Liver (tissue), 9 donors: ENCODE measurements around the gene STH. TPM values are rescaled to one million over a fixed set of nuclear protein-coding genes. Genes with fewer than 3 reads are reported as not detected.

Source experiments
- DNase-seq: peaks from one replicate; pipeline ENCODE4 v3.0.0-alpha.2; 2017; ENCODE audit warnings: low spot score
- H3K27ac ChIP-seq, 2 donors: one replicate each; pipeline ENCODE4 v1.7.0; 2013; ENCODE audit warnings: inconsistent platforms in 2 of 2, low read length in 2 of 2, control low read depth in 1 of 2, low read depth in 1 of 2, mild to moderate bottlenecking in 1 of 2
- H3K27me3 ChIP-seq, 4 donors: one replicate each; pipeline versions ENCODE4 v1.6.1 to v1.7.0; 2013; ENCODE audit warnings: low read length in 3 of 4, inconsistent platforms in 1 of 4, mild to moderate bottlenecking in 1 of 4, moderate library complexity in 1 of 4; ENCODE audit not compliant: control insufficient read depth in 4 of 4, insufficient read depth in 4 of 4
- H3K36me3 ChIP-seq, 4 donors: one replicate each; pipeline versions ENCODE4 v1.6.1 to v1.7.0; 2013; ENCODE audit warnings: low read length in 3 of 4, mild to moderate bottlenecking in 3 of 4, low read depth in 1 of 4, moderate library complexity in 1 of 4; ENCODE audit not compliant: control insufficient read depth in 4 of 4, insufficient read depth in 3 of 4
- H3K4me1 ChIP-seq, 4 donors: one replicate each; pipeline versions ENCODE4 v1.6.1 to v1.7.0; 2013; ENCODE audit warnings: low read length in 3 of 4, mild to moderate bottlenecking in 3 of 4, moderate library complexity in 1 of 4; ENCODE audit not compliant: control insufficient read depth in 4 of 4, insufficient read depth in 4 of 4
- H3K4me3 ChIP-seq, 3 donors: one replicate each; pipeline versions ENCODE4 v1.6.1 to v1.7.0; 2013; ENCODE audit warnings: low read length in 3 of 3, control low read depth in 1 of 3, low read depth in 1 of 3, mild to moderate bottlenecking in 1 of 3
- H3K9ac ChIP-seq, 2 donors: one replicate each; pipeline ENCODE4 v1.7.0; 2013; ENCODE audit warnings: low read length in 2 of 2, mild to moderate bottlenecking in 2 of 2, moderate library complexity in 2 of 2, control low read depth in 1 of 2, low read depth in 1 of 2
- H3K9me3 ChIP-seq, 4 donors: one replicate each; pipeline versions ENCODE4 v1.6.1 to v1.7.0; 2013; ENCODE audit warnings: low read length in 3 of 4; ENCODE audit not compliant: control insufficient read depth in 4 of 4
- EGR1 ChIP-seq, 2 donors: IDR thresholded peaks; 2 replicates each; pipeline ENCODE4 v1.6.1; 2016 to 2018; ENCODE audit warnings: antibody characterized with exemption in 2 of 2, low read depth in 2 of 2
- FOXA1 ChIP-seq: IDR thresholded peaks from 2 replicates; pipeline ENCODE4 v1.6.1; 2016; ENCODE audit warnings: antibody characterized with exemption
- FOXA2 ChIP-seq: IDR thresholded peaks from 2 replicates; pipeline ENCODE4 v1.6.1; 2016; ENCODE audit warnings: antibody characterized with exemption
- GABPA ChIP-seq, 2 donors: IDR thresholded peaks in 1 of 2; conservative IDR thresholded peaks in 1 of 2; 2 replicates each; pipeline ENCODE4 v1.6.1; 2016; ENCODE audit warnings: antibody characterized with exemption in 2 of 2, mild to moderate bottlenecking in 1 of 2, moderate library complexity in 1 of 2
- HNF4A ChIP-seq, 2 donors: conservative IDR thresholded peaks; 2 replicates each; pipeline ENCODE4 v1.6.1; 2016; ENCODE audit warnings: antibody characterized with exemption in 2 of 2, mild to moderate bottlenecking in 2 of 2
- HNF4G ChIP-seq: IDR thresholded peaks from 2 replicates; pipeline ENCODE4 v1.6.1; 2016; ENCODE audit warnings: antibody characterized with exemption
- JUND ChIP-seq, 2 donors: IDR thresholded peaks; 2 replicates each; pipeline ENCODE4 v1.6.1; 2016; ENCODE audit warnings: antibody characterized with exemption in 2 of 2
- NR2F2 ChIP-seq: IDR thresholded peaks from 2 replicates; pipeline ENCODE4 v1.6.1; 2016; ENCODE audit warnings: antibody characterized with exemption
- RAD21 ChIP-seq, 2 donors: IDR thresholded peaks; 2 replicates each; pipeline ENCODE4 v1.6.1; 2016; ENCODE audit warnings: antibody characterized with exemption in 2 of 2, mild to moderate bottlenecking in 2 of 2
- RXRA ChIP-seq, 2 donors: IDR thresholded peaks; 2 replicates each; pipeline ENCODE4 v1.6.1; 2017 to 2018; ENCODE audit warnings: antibody characterized with exemption in 2 of 2, mild to moderate bottlenecking in 1 of 2
- SP1 ChIP-seq: IDR thresholded peaks from 2 replicates; pipeline ENCODE4 v1.6.1; 2018; ENCODE audit warnings: antibody characterized with exemption, mild to moderate bottlenecking
- TAF1 ChIP-seq: conservative IDR thresholded peaks from 2 replicates; pipeline ENCODE4 v1.6.1; 2016; ENCODE audit warnings: antibody characterized with exemption, mild to moderate bottlenecking
- YY1 ChIP-seq: IDR thresholded peaks from 2 replicates; pipeline ENCODE4 v1.6.1; 2016; ENCODE audit warnings: antibody characterized with exemption, mild to moderate bottlenecking
- WGBS: extraction: QIAGEN DNeasy Blood & Tissue Kit; methylation state at CpG from one replicate; pipeline ENCODE4 v1.1.7; 2013; 5-methylcytosine and 5-hydroxymethylcytosine counted together
- polyA plus RNA-seq, 2 donors: library from polyadenylated mRNA; stranded (reverse) in 1 of 2; unstranded in 1 of 2; fragments of 200-250 nt in 1 of 2; fragments of >200 nt in 1 of 2; fragmentation: Nextera tagmentation in 1 of 2; extraction: Ambion mirVana in 1 of 2; gene quantifications; one replicate each; pipeline versions ENCODE4 v1.2.1 to v1.2.3, GENCODE V29; 2013 to 2015
- total RNA-seq, 2 donors: library from RNA; depleted of rRNA; stranded (reverse); fragments of >200 nt; gene quantifications; one replicate each; pipeline ENCODE4 v1.2.3, GENCODE V29; 2014
- TF ChIP-seq, protein P1 (sequence below): IDR thresholded peaks from 2 replicates; pipeline ENCODE4 v1.6.1; 2016; ENCODE audit warnings: antibody characterized with exemption
- TF ChIP-seq, protein P2 (sequence below): IDR thresholded peaks from 2 replicates; pipeline ENCODE4 v1.6.1; 2016; ENCODE audit warnings: antibody characterized with exemption
- TF ChIP-seq, protein P3 (sequence below): IDR thresholded peaks from 2 replicates; pipeline ENCODE4 v1.6.1; 2016; ENCODE audit warnings: antibody characterized with exemption
- TF ChIP-seq, protein P4 (sequence below): fragments of 150-350 bp; IDR thresholded peaks from 2 replicates; pipeline ENCODE4 v1.5.1; 2017; ENCODE audit warnings: improper control_type of control experiment, low read depth, low read length; ENCODE audit not compliant: missing input control
- donor health status: healthy.
- donor health status: healthy.
- donor health status: healthy.
- donor health status: healthy.
- donor health status: healthy.

The STH gene
- total and polyA plus RNA-seq, 4 donors, result not detected

DNA sequence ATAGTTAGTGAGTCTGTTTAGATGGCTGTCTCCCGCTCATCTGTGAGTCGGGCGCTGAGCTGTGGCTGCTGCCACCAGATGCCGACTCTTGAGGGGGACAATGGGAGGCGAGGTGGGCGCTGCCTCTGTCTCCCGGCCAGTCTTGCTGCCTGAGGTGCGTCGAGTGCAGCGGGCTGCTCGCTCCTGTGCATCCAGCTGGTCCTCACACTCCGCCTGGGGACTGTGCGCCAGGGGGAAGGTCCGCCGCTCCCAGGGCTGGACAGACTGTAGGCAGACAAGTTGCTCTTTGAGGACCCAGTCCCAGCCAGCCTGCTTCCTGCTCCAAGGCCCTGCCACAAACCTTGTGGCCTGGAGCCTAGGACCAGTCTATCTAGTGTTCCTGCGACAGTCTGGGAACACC lies 32.4 kb downstream of the STH start:
- no peak overlapping the region for H3K27ac ChIP-seq
- 97% methylated on average over 16 of the region's 16 CpGs for WGBS
- no peak overlapping the region for H3K4me3 ChIP-seq
- DNase-seq, result no peak
- no peaks in the 10 kb centered on the region for H3K4me1 ChIP-seq
- H3K9me3 ChIP-seq, result no peaks in the 10 kb centered on the region
- H3K36me3 ChIP-seq, result peaks cover 16 to 68% (median 59%) of the 10 kb centered on the region in 4 donors
- H3K27me3 ChIP-seq, result no peaks in the 10 kb centered on the region
- H3K9ac ChIP-seq, result no peak overlapping the region
- no peak for TF ChIP-seq JUND (IDR thresholded peaks at IDR 0.05)
- TF ChIP-seq NR2F2, result no peak
- TF ChIP-seq YY1, result no peak

DNA sequence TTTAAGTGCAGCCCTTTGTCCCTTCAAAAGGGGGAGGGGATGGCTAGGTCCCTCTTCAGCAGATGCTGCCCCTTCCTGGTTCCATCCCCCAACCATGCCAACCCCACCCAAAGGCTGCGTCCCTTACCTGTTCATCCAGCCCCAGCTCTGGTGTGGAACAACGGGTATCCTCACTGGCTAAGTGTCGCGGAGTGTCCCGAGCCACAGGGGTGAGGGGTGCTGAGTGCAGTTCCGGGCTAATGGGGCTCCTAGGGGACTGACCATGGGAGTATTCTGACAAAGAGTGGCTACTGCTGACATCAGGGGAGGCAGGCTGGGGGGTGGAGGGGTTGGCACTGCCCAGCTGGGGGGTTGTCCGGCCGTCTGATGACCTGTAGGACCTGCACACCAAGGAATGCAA lies 32.9 kb downstream of the STH start:
- Histone ChIP-seq H3K27me3 (no peaks in the 10 kb centered on the region), H3K4me3 (no peak overlapping the region), H3K4me1 (no peaks in the 10 kb centered on the region), H3K9me3 (no peaks in the 10 kb centered on the region), H3K27ac (no peak overlapping the region), H3K36me3 (peaks cover 16 to 72% (median 61%) of the 10 kb centered on the region in 4 donors), H3K9ac (no peak overlapping the region)
- DNase-seq, result no peak
- 88% methylated on average over 8 of the region's 8 CpGs for WGBS
- TF ChIP-seq, protein P1, sequence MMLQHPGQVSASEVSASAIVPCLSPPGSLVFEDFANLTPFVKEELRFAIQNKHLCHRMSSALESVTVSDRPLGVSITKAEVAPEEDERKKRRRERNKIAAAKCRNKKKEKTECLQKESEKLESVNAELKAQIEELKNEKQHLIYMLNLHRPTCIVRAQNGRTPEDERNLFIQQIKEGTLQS, result no peak
- no peak for TF ChIP-seq HNF4A (conservative IDR thresholded peaks at IDR 0.05)

DNA sequence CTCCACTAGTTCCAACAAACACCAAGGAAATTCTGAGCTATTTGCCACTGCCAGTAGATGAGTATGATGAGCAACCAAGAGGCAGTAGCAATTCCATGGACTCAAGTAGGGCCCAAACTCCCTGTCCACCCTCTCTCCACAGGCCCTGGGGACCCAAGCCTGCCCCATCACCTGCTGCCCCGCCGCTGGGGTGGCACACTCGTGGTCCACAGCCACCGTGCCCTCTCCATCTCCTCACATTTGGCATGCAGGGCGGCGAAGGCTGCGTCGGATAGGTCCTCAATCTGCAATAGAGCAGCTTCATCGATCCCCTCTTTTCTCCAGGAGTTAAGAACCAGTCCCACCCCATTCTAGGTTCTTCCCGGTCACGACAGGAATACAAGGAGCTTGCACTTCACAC lies 33.9 kb downstream of the STH start:
- Histone ChIP-seq H3K27ac (no peak overlapping the region), H3K4me1 (no peaks in the 10 kb centered on the region), H3K9me3 (no peaks in the 10 kb centered on the region), H3K4me3 (no peak overlapping the region), H3K27me3 (no peaks in the 10 kb centered on the region), H3K9ac (no peak overlapping the region), H3K36me3 (peaks cover 16 to 82% (median 69%) of the 10 kb centered on the region in 4 donors)
- DNase-seq, result no peak
- no peak for TF ChIP-seq RAD21 (IDR thresholded peaks at IDR 0.05)
- TF ChIP-seq, protein P2, sequence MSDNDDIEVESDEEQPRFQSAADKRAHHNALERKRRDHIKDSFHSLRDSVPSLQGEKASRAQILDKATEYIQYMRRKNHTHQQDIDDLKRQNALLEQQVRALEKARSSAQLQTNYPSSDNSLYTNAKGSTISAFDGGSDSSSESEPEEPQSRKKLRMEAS, result no peak
- TF ChIP-seq YY1, result no peak
- TF ChIP-seq TAF1, result no peak
- TF ChIP-seq NR2F2, result no peak
- TF ChIP-seq SP1, result no peak
- no peak for TF ChIP-seq FOXA1
- no peak for TF ChIP-seq HNF4G
- TF ChIP-seq, protein P3, sequence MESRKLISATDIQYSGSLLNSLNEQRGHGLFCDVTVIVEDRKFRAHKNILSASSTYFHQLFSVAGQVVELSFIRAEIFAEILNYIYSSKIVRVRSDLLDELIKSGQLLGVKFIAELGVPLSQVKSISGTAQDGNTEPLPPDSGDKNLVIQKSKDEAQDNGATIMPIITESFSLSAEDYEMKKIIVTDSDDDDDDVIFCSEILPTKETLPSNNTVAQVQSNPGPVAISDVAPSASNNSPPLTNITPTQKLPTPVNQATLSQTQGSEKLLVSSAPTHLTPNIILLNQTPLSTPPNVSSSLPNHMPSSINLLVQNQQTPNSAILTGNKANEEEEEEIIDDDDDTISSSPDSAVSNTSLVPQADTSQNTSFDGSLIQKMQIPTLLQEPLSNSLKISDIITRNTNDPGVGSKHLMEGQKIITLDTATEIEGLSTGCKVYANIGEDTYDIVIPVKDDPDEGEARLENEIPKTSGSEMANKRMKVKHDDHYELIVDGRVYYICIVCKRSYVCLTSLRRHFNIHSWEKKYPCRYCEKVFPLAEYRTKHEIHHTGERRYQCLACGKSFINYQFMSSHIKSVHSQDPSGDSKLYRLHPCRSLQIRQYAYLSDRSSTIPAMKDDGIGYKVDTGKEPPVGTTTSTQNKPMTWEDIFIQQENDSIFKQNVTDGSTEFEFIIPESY, result no peak
- no peak for TF ChIP-seq FOXA2
- TF ChIP-seq, protein P1, result no peak
- TF ChIP-seq GABPA (IDR thresholded peaks at IDR 0.05 in 1 of 2, conservative IDR thresholded peaks at IDR 0.05 in 1 of 2), result no peak
- TF ChIP-seq RXRA (IDR thresholded peaks at IDR 0.05), result no peak
- TF ChIP-seq, protein P4, sequence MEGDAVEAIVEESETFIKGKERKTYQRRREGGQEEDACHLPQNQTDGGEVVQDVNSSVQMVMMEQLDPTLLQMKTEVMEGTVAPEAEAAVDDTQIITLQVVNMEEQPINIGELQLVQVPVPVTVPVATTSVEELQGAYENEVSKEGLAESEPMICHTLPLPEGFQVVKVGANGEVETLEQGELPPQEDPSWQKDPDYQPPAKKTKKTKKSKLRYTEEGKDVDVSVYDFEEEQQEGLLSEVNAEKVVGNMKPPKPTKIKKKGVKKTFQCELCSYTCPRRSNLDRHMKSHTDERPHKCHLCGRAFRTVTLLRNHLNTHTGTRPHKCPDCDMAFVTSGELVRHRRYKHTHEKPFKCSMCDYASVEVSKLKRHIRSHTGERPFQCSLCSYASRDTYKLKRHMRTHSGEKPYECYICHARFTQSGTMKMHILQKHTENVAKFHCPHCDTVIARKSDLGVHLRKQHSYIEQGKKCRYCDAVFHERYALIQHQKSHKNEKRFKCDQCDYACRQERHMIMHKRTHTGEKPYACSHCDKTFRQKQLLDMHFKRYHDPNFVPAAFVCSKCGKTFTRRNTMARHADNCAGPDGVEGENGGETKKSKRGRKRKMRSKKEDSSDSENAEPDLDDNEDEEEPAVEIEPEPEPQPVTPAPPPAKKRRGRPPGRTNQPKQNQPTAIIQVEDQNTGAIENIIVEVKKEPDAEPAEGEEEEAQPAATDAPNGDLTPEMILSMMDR, result no peak
- TF ChIP-seq EGR1 (IDR thresholded peaks at IDR 0.05; ENCODE audit: low read depth in 2 of 2), result no peak
- WGBS, result 97% methylated on average over 11 of the region's 11 CpGs
